Kidney (tissue), 14 donors: ENCODE measurements around the gene ARVCF. TPM values are rescaled to one million over a fixed set of nuclear protein-coding genes. Genes with fewer than 3 reads are reported as not detected.
A peak's percentile ranks its signal among the peaks of the same experiment; 100 is the strongest.

Source experiments
- DNase-seq, 5 donors: peaks; one replicate each; pipeline ENCODE4 v3.0.0-alpha.2; 2013 to 2020
- FAIRE-seq: peaks from 2 replicates; lab custom pipeline; 2012; peaks lifted over from hg19 to GRCh38; lab: Jason Lieb, UNC
- H3K27ac ChIP-seq, 2 donors: one replicate each; pipeline ENCODE4 v1.7.0; 2013; ENCODE audit warnings: low read depth in 2 of 2, low read length in 2 of 2, inconsistent platforms in 1 of 2
- H3K27me3 ChIP-seq: one replicate; pipeline ENCODE4 v1.7.1; 2013; ENCODE audit warnings: low read length, inconsistent platforms; ENCODE audit not compliant: control insufficient read depth, insufficient read depth
- H3K36me3 ChIP-seq, 3 donors: one replicate each; pipeline versions ENCODE4 v1.7.0 to v1.7.1; 2013; ENCODE audit warnings: low read length in 3 of 3, control low read depth in 1 of 3, inconsistent platforms in 1 of 3; ENCODE audit not compliant: insufficient read depth in 3 of 3, control insufficient read depth in 2 of 3
- H3K4me1 ChIP-seq, 3 donors: one replicate each; pipeline versions ENCODE4 v1.7.0 to v1.7.1; 2013; ENCODE audit warnings: low read length in 3 of 3, inconsistent platforms in 1 of 3, low read depth in 1 of 3; ENCODE audit not compliant: control insufficient read depth in 2 of 3, insufficient read depth in 2 of 3
- H3K4me3 ChIP-seq, 3 donors: one replicate each; pipeline versions ENCODE4 v1.7.0 to v1.8.1; 2013; ENCODE audit warnings: low read length in 3 of 3, control low read depth in 1 of 3, inconsistent platforms in 1 of 3
- H3K9ac ChIP-seq, 3 donors: one replicate each; pipeline versions ENCODE4 v1.7.0 to v1.7.1; 2013; ENCODE audit warnings: low read length in 3 of 3, control low read depth in 1 of 3, inconsistent platforms in 1 of 3
- H3K9me3 ChIP-seq, 3 donors: one replicate each; pipeline versions ENCODE4 v1.7.0 to v1.7.1; 2013; ENCODE audit warnings: low read length in 3 of 3, control low read depth in 1 of 3, inconsistent platforms in 1 of 3; ENCODE audit not compliant: control insufficient read depth in 2 of 3, insufficient read depth in 1 of 3
- CTCF ChIP-seq: IDR thresholded peaks from 3 replicates; pipeline ENCODE4 v1.5.1; 2012; ENCODE audit warnings: mild to moderate bottlenecking, moderate library complexity, borderline replicate concordance; ENCODE audit not compliant: insufficient read depth; ENCODE audit errors: extremely low read depth
- intact Hi-C: fragments of 100-400 bp; cut with DNase I; formaldehyde crosslinking; loops from one replicate; pipeline ENCODE4 v1.11.1; 2022
- polyA plus RNA-seq: library from polyadenylated mRNA; stranded (reverse); fragments of 350-450 nt; fragmentation: Illumina TruSeq; extraction: RNeasy Lipid Tissue Mini Kit (QIAGEN cat#74804); gene quantifications from one replicate; pipeline ENCODE4 v1.2.3, GENCODE V29; 2014; ENCODE audit warnings: low read depth, low replicate concordance; ENCODE audit not compliant: insufficient read depth
- total RNA-seq: library from RNA; stranded (reverse); fragmentation: NEBNext Ultra II Directional; extraction: Animal tissue kit (Norgen Biotek cat#: 25700); gene quantifications from one replicate; pipeline ENCODE4 v1.2.1, GENCODE V29; 2021
- donor health status: control.
- donor health status: control.
- donor health status: control.
- donor health status: control.
- donor health status: control.
- donor health status: DM: yes; HTN: yes; CAD: no.
- donor health status: Normal renal cell carcinoma (clear cell type).

Gene ARVCF
- total and polyA plus RNA-seq, 2 donors from 2014 or later: 16.0 to 21.9 TPM

DNA sequence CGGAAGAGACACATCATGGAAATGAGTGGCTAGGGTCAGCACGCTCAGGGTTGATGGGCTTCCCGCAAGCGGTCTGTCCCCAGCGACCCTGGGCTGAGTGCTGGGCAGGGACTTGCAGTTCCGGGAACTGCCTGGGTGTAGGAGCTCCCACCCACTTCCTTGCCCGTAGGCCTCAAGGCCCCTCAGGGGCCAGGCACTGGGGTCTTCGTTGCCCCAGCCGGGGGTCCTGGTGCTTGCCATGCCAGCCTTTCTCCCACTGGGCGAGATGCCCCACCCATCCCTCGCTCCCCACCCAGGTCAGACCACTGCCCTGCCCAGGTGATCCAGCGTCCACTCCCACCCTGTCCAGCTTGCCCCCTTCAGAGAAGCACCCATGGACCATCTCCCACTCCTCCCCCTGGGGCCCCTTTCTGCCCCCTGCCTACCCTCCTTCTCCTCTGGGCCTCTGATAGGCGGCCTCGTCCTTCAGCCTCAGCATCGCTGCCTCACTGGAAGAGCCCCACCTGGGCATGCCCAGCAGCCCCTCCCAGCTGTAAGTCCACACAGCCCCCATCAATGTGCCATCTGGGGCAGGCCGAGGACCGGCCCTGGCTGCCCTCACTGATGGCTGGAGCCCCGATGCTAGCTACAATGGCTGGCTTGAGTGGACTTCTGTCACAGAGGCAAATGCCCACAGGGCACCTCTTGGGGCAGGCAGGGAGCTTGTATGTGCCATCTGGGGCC lies 45.6 kb upstream of the ARVCF start:
- FAIRE-seq: no peak
- H3K36me3 ChIP-seq: peaks cover 0 to 14% (median 0%) of the 10 kb centered on the region in 3 donors

GRCh38 chr22:20061481-20061861 lies 44.8 kb upstream of the ARVCF start:
- intact Hi-C loops: no loop called here
- peaks cover 0 to 17% (median 4%) of the 10 kb centered on the region in 3 donors for H3K36me3 ChIP-seq
- no peak for FAIRE-seq
- no peaks in the 10 kb centered on the region for H3K9me3 ChIP-seq
- no peak for TF ChIP-seq CTCF
- no peak overlapping the region for H3K27ac ChIP-seq
- no peak overlapping the region for H3K4me3 ChIP-seq
- peak in 1 of 5 donors; percentile 18 for DNase-seq
- H3K4me1 ChIP-seq: peaks cover 0 to 2% (median 0%) of the 10 kb centered on the region in 3 donors
- H3K9ac ChIP-seq: no peak overlapping the region
- no peaks in the 10 kb centered on the region for H3K27me3 ChIP-seq

More for the DNA sequence above, 45.6 kb upstream of the ARVCF start:
- no peak for DNase-seq
- no peak for TF ChIP-seq CTCF
- no peaks in the 10 kb centered on the region for H3K27me3 ChIP-seq
- H3K27ac ChIP-seq: no peak overlapping the region
- H3K4me1 ChIP-seq: peaks cover 0 to 2% (median 0%) of the 10 kb centered on the region in 3 donors
- H3K4me3 ChIP-seq: no peak overlapping the region
- intact Hi-C loops: no loop called here
- no peaks in the 10 kb centered on the region for H3K9me3 ChIP-seq
- no peak overlapping the region for H3K9ac ChIP-seq

DNA sequence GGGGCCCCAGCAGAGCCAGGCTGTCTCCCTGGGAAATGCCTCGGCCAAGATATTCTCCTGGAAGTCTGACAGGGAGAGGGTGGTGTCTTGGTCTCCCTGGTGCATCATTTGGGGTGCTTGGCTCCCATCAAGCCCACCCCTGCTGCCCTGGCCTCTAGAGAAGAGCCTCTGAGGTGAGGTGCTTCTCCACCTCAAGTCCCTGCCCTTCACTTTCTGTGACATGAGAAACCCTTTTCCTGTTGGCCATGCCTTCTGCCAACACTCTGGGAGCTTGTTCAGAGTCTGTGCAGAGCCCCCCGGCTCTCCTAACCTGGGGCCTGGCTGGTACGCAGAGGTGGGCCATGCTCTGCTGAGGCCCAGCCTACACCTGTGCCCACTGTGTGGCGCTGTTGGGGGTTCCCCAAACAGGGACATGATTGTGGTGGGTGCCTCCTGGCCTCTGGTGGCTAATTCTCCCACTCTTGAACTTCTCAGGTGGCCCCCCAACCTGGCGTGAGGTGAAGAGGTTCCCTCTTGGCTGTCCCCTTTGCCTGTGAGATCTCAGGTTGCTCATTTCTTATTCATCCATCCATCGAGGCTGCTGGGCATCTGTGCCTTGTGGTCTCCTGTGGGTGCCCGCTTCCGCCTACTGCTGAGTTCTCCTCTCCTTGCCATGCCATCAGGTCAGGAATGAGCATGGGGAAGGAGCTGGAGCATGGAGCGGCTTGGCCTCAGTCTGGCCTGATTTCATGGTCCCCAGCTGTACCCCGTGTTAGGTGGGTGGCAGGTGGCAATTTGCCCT lies 44.3 kb upstream of the ARVCF start:
- H3K27ac ChIP-seq: no peak overlapping the region
- H3K9ac ChIP-seq: no peak overlapping the region
- H3K4me3 ChIP-seq: no peak overlapping the region
- intact Hi-C loops: no loop called here
- H3K9me3 ChIP-seq: no peaks in the 10 kb centered on the region
- DNase-seq (no peak), FAIRE-seq (no peak)
- no peak for TF ChIP-seq CTCF
- H3K4me1 ChIP-seq: peaks cover 0 to 2% (median 0%) of the 10 kb centered on the region in 3 donors
- H3K36me3 ChIP-seq: peaks cover 0 to 17% (median 5%) of the 10 kb centered on the region in 3 donors
- H3K27me3 ChIP-seq: no peaks in the 10 kb centered on the region
